ENCODE measurements around the gene NPAS3.

The NPAS3 gene

GRCh38 chr14:33191855-33192254 lies 253.2 kb downstream of the NPAS3 start:
- no peak overlapping the region for H3K27ac ChIP-seq
- TF ChIP-seq CTCF (IDR thresholded peaks at IDR 0.05) (no peak), ZFX (IDR thresholded peaks at IDR 0.05; ENCODE audit: borderline replicate concordance) (no peak)

- TF ChIP-seq CTCF (IDR thresholded peaks at IDR 0.05) (no peak), ZFX (IDR thresholded peaks at IDR 0.05; ENCODE audit: borderline replicate concordance) (no peak)
- H3K27ac ChIP-seq = no peak overlapping the region
Observed at GRCh38 chr14:33194551-33194950, 255.9 kb downstream of the NPAS3 start.

- TF ChIP-seq ZFX (IDR thresholded peaks at IDR 0.05; ENCODE audit: borderline replicate concordance) (no peak), CTCF (IDR thresholded peaks at IDR 0.05) (no peak)
- no peak overlapping the region for H3K27ac ChIP-seq
Observed at GRCh38 chr14:33198684-33199083, 260.0 kb downstream of the NPAS3 start.

GRCh38 chr14:33201116-33201515 lies 262.4 kb downstream of the NPAS3 start:
- TF ChIP-seq ZFX (IDR thresholded peaks at IDR 0.05; ENCODE audit: borderline replicate concordance) (no peak), CTCF (IDR thresholded peaks at IDR 0.05) (no peak)
- no peak overlapping the region for H3K27ac ChIP-seq

- H3K27ac ChIP-seq = no peak overlapping the region
- TF ChIP-seq ZFX (IDR thresholded peaks at IDR 0.05; ENCODE audit: borderline replicate concordance) = no peak
- no peak for TF ChIP-seq CTCF (IDR thresholded peaks at IDR 0.05)
Observed at GRCh38 chr14:33206981-33207380, 268.3 kb downstream of the NPAS3 start.

GRCh38 chr14:33207467-33208017 lies 268.9 kb downstream of the NPAS3 start:
- no peak overlapping the region for H3K27ac ChIP-seq
- TF ChIP-seq ZFX (IDR thresholded peaks at IDR 0.05; ENCODE audit: borderline replicate concordance) = no peak
- TF ChIP-seq CTCF (IDR thresholded peaks at IDR 0.05) = no peak

- no peak overlapping the region for H3K27ac ChIP-seq
- TF ChIP-seq CTCF (IDR thresholded peaks at IDR 0.05) (no peak), ZFX (IDR thresholded peaks at IDR 0.05; ENCODE audit: borderline replicate concordance) (no peak)
Observed at GRCh38 chr14:33210311-33210710, 271.6 kb downstream of the NPAS3 start.

Measured in 22Rv1 (cell line).